Endothelial cell of umbilical vein (primary cell): ENCODE measurements around the gene ZNF320. TPM values are rescaled to one million over a fixed set of nuclear protein-coding genes. Genes with fewer than 3 reads are reported as not detected.
"Not testable (repeated sequence)": the region's sequence is repeated elsewhere in the genome, so short reads cannot be mapped to it uniquely, and the experiment has no call there.

Experiments
- BruUV-seq: library from RNA; stranded (reverse); fragments of 400-500 nt; replicated peaks from 2 replicates; lab custom pipeline; 2021; lab: Mats Ljungman, UMichigan
- CTCF ChIA-PET: fragments of 300-600, 350-600 bp; sonication (Branson Sonifier 250); formaldehyde crosslinking; loops from one replicate; lab custom pipeline; 2021; ENCODE audit warnings: antibody characterized with exemption, inconsistent platforms; lab: Charles Lee
- POLR2A ChIA-PET: fragments of 300-600, 350-600 bp; sonication (Branson Sonifier 250); formaldehyde crosslinking; loops from one replicate; lab custom pipeline; 2021; ENCODE audit warnings: antibody characterized with exemption, inconsistent platforms; lab: Charles Lee
- DNase-seq: peaks from one replicate; pipeline ENCODE4 v3.0.0-alpha.2; 2011; ENCODE audit warnings: low read depth, low spot score
- FAIRE-seq: peaks from 2 replicates; lab custom pipeline; 2011; peaks lifted over from hg19 to GRCh38; lab: Jason Lieb, UNC
- H2AFZ ChIP-seq: 2 replicates; pipeline ENCODE4 v1.6.0; 2012; ENCODE audit warnings: low read depth, low read length, control low read depth, inconsistent platforms
- H3K27ac ChIP-seq: 2 replicates; pipeline ENCODE4 v1.5.1; 2011; ENCODE audit warnings: low read depth, mild to moderate bottlenecking, control low read depth, low read length, moderate library complexity; ENCODE audit not compliant: insufficient read depth
- H3K27me3 ChIP-seq, 2 experiments: 2 replicates each; pipeline versions ENCODE4 v1.6.0 to v1.6.1; 2011; ENCODE audit warnings: low read length in 2 of 2, mixed read lengths in 1 of 2; ENCODE audit not compliant: control insufficient read depth in 2 of 2, insufficient read depth in 2 of 2
- H3K36me3 ChIP-seq, 2 experiments: 2 replicates in 1 of 2; 3 replicates in 1 of 2; pipeline ENCODE4 v1.5.1; 2011; ENCODE audit warnings: low read length in 2 of 2, mild to moderate bottlenecking in 1 of 2, moderate library complexity in 1 of 2; ENCODE audit not compliant: control insufficient read depth in 2 of 2, insufficient read depth in 2 of 2; ENCODE audit errors: extremely low read depth in 1 of 2
- H3K4me1 ChIP-seq: 3 replicates; pipeline ENCODE4 v1.5.1; 2011; ENCODE audit warnings: mild to moderate bottlenecking, low read length; ENCODE audit not compliant: control insufficient read depth, insufficient read depth; ENCODE audit errors: extremely low read depth
- H3K4me2 ChIP-seq: 2 replicates; pipeline ENCODE4 v1.6.1; 2011; ENCODE audit warnings: low read length, control low read depth, mixed read lengths; ENCODE audit not compliant: insufficient read depth
- H3K4me3 ChIP-seq, 3 experiments: fragments of 200-600 bp in 1 of 3; sonication (generic), shearing (Covaris generic) in 1 of 3; replicated peaks in 1 of 3; 2 replicates each; pipeline ENCODE4 v1.5.1; 2011 to 2016; ENCODE audit warnings: control low read depth in 3 of 3, low read length in 3 of 3, mild to moderate bottlenecking in 2 of 3, inconsistent platforms in 1 of 3, low read depth in 1 of 3, moderate library complexity in 1 of 3; ENCODE audit not compliant: insufficient read depth in 1 of 3
- H3K79me2 ChIP-seq: 2 replicates; pipeline ENCODE4 v1.6.0; 2012; ENCODE audit warnings: low read length, inconsistent platforms; ENCODE audit not compliant: control insufficient read depth, insufficient read depth
- H3K9ac ChIP-seq: replicated peaks from 2 replicates; pipeline ENCODE3; 2011; ENCODE audit warnings: low read length, control low read depth; ENCODE audit not compliant: insufficient read depth; ENCODE audit errors: extremely low read depth
- H3K9me1 ChIP-seq: replicated peaks from 3 replicates; pipeline ENCODE4 v1.6.0; 2011; ENCODE audit warnings: mild to moderate bottlenecking, low read length; ENCODE audit not compliant: control insufficient read depth, insufficient read depth; ENCODE audit errors: extremely low read depth
- H3K9me3 ChIP-seq: replicated peaks from 2 replicates; pipeline ENCODE4 v1.5.1; 2012; ENCODE audit warnings: low read length, inconsistent platforms; ENCODE audit not compliant: control insufficient read depth, insufficient read depth
- H4K20me1 ChIP-seq: replicated peaks from 2 replicates; pipeline ENCODE3; 2011; ENCODE audit warnings: mild to moderate bottlenecking, low read length; ENCODE audit not compliant: control insufficient read depth, insufficient read depth; ENCODE audit errors: extremely low read depth
- CTCF ChIP-seq, 2 donors: IDR thresholded peaks; 1 replicate in 1 of 2; 2 replicates in 1 of 2; pipeline ENCODE4 v1.5.1; 2011; ENCODE audit warnings: low read length in 2 of 2, mild to moderate bottlenecking in 2 of 2, moderate library complexity in 2 of 2, control low read depth in 1 of 2, inconsistent platforms in 1 of 2, low read depth in 1 of 2; ENCODE audit not compliant: insufficient read depth in 1 of 2; ENCODE audit errors: extremely low read depth in 1 of 2
- EZH2 ChIP-seq: IDR thresholded peaks from 2 replicates; pipeline ENCODE4 v1.6.1; 2012; ENCODE audit warnings: borderline replicate concordance, low read depth, mild to moderate bottlenecking, moderate library complexity, low read length, inconsistent platforms; ENCODE audit not compliant: severe bottlenecking
- FOS ChIP-seq: IDR thresholded peaks from 2 replicates; pipeline ENCODE4 v1.6.1; 2011; ENCODE audit warnings: mild to moderate bottlenecking, low read length, moderate library complexity, borderline replicate concordance; ENCODE audit not compliant: insufficient read depth
- MYC ChIP-seq: IDR thresholded peaks from one replicate; pipeline ENCODE4 v1.6.1; 2011; ENCODE audit warnings: mild to moderate bottlenecking, low read depth, low read length
- POLR2A ChIP-seq: IDR thresholded peaks from 2 replicates; pipeline ENCODE4 v1.6.1; 2012; ENCODE audit warnings: low read depth, mild to moderate bottlenecking, control low read depth, low read length
- dilution Hi-C: fragments of 300-500 bp; cut with MboI; formaldehyde crosslinking; loops from one replicate; pipeline ENCODE4 v1.15.0; 2019; ENCODE audit warnings: low sequenced_read_pairs; ENCODE audit not compliant: extremely low pct_ligation_motif_present
- intact Hi-C: fragments of 100-400 bp; cut with micrococcal nuclease; formaldehyde crosslinking; loops from one replicate; pipeline ENCODE4 v1.10.0; 2022
- polyA plus RNA-seq, 4 experiments: library from polyadenylated mRNA; depleted of rRNA in 3 of 4; stranded (reverse) in 3 of 4; unstranded in 1 of 4; fragments of >200 nt; gene quantifications; 2 replicates each; pipeline versions ENCODE4 v1.2.1 to v1.2.3, GENCODE V29; 2011 to 2012; ENCODE audit warnings: missing spikeins in 1 of 4
- total RNA-seq: library from RNA; stranded (reverse); gene quantifications from 2 replicates; pipeline ENCODE4 v1.2.3, GENCODE V29; 2021
- TF ChIP-seq, protein P1 (sequence below): IDR thresholded peaks from 2 replicates; pipeline ENCODE4 v1.6.1; 2011; ENCODE audit not compliant: insufficient read depth, insufficient read length

ZNF320 gene
- total and polyA plus RNA-seq, 2 donors (not counting 3 experiments of a cell fraction or from before 2014, with no cell fraction given), result 7.6 to 11.1 TPM

GRCh38 chr19:52935434-52935833 is 38.0 kb upstream of the ZNF320 start:
- Histone ChIP-seq H3K4me2 (no peak overlapping the region), H3K9me1 (no peaks in the 10 kb centered on the region), H3K9me3 (no peaks in the 10 kb centered on the region), H3K36me3 (no peaks in the 10 kb centered on the region), H3K27me3 (no peaks in the 10 kb centered on the region), H3K27ac (no peak overlapping the region), H2AFZ (no peak overlapping the region), H3K79me2 (no peaks in the 10 kb centered on the region), H3K4me3 (no peak overlapping the region), H3K9ac (no peak overlapping the region), H3K4me1 (no peaks in the 10 kb centered on the region), H4K20me1 (no peaks in the 10 kb centered on the region)
- ChIA-PET CTCF (no interaction called here), POLR2A (no interaction called here)
- intact Hi-C loops (no loop called here), dilution Hi-C loops (no loop called here)
- FAIRE-seq (no peak), DNase-seq (no peak)
- no peak for TF ChIP-seq FOS
- TF ChIP-seq POLR2A, result no peak
- TF ChIP-seq CTCF (IDR thresholded peaks at IDR 0.05; ENCODE audit: extremely low read depth in 1 of 2, insufficient read depth in 1 of 2, low read depth in 1 of 2, low read length in 2 of 2), result no peak
- TF ChIP-seq, protein P1, sequence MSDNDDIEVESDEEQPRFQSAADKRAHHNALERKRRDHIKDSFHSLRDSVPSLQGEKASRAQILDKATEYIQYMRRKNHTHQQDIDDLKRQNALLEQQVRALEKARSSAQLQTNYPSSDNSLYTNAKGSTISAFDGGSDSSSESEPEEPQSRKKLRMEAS, result no peak
- TF ChIP-seq EZH2, result no peak
- TF ChIP-seq MYC, result no peak
- BruUV-seq, result no TSS peak

DNA sequence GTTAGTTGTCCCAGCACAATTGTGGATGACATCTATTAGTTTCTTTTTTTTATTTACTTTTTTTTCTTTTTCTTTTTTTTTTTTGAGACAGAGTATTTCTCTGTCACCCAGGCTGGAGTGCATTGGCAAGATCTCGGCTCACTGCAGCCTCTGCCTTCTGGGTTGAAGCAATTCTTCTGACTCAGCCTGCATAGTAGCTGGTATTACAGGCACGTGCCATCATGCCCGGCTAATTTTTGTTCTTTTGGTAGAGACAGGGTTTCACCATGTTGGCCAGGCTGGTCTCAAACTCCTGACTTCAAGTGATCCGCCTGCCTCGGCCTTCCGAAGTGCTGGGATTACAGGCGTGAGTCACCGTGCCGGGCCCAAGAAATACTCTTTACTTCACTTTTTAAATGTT is 27.2 kb upstream of the ZNF320 start:
- intact Hi-C loops, result loop anchor here (10.0 kb wide), 1 partner anchor 70 kb away; the partner anchor contains the start of gene ZNF468
- H3K4me1 ChIP-seq, H3K27ac ChIP-seq, FAIRE-seq, H3K36me3 ChIP-seq, CTCF ChIA-PET, H2AFZ ChIP-seq, H3K4me3 ChIP-seq, H3K27me3 ChIP-seq, DNase-seq, H3K79me2 ChIP-seq, dilution Hi-C loops, POLR2A ChIA-PET, H3K9me1 ChIP-seq, H3K9me3 ChIP-seq, H4K20me1 ChIP-seq, H3K9ac ChIP-seq, BruUV-seq, H3K4me2 ChIP-seq: not testable (repeated sequence)
